Kidney epithelial cell (primary cell): ENCODE measurements around the gene EBLN1. TPM values are rescaled to one million over a fixed set of nuclear protein-coding genes. Genes with fewer than 3 reads are reported as not detected.

ENCODE experiments used
- DNase-seq: peaks from one replicate; pipeline ENCODE4 v3.0.0-alpha.2; 2010; ENCODE audit warnings: low read depth
- H3K27me3 ChIP-seq: 2 replicates; pipeline ENCODE4 v1.6.0; 2011; ENCODE audit warnings: low read length; ENCODE audit not compliant: control insufficient read depth, insufficient read depth
- H3K36me3 ChIP-seq: 2 replicates; pipeline ENCODE4 v1.5.1; 2011; ENCODE audit warnings: low read length; ENCODE audit not compliant: control insufficient read depth, insufficient read depth
- H3K4me3 ChIP-seq: 2 replicates; pipeline ENCODE4 v1.5.1; 2011; ENCODE audit warnings: low read depth, mild to moderate bottlenecking, control low read depth, low read length
- total RNA-seq: library from RNA; depleted of rRNA; stranded (reverse); fragments of >200 nt; gene quantifications from 2 replicates; pipeline ENCODE4 v1.2.3, GENCODE V29; 2015
- TF ChIP-seq, protein P1 (sequence below): IDR thresholded peaks from 2 replicates; pipeline ENCODE4 v1.5.1; 2011; ENCODE audit warnings: mild to moderate bottlenecking, moderate library complexity, low read length, control low read depth, inconsistent platforms; ENCODE audit not compliant: insufficient read depth, poor library complexity, severe bottlenecking

EBLN1 gene
- total RNA-seq, 1 donor from 2014 or later: not detected

DNA sequence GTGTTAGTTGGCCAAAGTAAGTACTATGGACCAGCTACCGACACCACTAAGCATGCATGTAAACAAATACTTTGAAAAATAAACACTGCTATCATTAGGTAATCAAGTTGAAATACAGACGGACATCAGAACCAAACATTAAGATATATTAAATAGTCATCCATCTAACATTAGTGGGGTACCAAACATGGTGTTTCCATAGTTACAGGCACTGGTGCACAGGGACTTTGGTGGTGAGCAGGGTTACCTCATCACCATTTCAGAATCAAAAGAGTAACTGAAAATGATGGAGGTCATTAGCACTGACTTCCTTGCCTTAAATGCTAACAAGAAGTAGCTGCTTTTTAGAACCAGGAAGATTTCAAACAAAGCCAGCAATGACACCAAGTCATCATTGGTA, 23.9 kb downstream of the EBLN1 start:
- TF ChIP-seq, protein P1, sequence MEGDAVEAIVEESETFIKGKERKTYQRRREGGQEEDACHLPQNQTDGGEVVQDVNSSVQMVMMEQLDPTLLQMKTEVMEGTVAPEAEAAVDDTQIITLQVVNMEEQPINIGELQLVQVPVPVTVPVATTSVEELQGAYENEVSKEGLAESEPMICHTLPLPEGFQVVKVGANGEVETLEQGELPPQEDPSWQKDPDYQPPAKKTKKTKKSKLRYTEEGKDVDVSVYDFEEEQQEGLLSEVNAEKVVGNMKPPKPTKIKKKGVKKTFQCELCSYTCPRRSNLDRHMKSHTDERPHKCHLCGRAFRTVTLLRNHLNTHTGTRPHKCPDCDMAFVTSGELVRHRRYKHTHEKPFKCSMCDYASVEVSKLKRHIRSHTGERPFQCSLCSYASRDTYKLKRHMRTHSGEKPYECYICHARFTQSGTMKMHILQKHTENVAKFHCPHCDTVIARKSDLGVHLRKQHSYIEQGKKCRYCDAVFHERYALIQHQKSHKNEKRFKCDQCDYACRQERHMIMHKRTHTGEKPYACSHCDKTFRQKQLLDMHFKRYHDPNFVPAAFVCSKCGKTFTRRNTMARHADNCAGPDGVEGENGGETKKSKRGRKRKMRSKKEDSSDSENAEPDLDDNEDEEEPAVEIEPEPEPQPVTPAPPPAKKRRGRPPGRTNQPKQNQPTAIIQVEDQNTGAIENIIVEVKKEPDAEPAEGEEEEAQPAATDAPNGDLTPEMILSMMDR: no peak
- Histone ChIP-seq H3K27me3 (no peaks in the 10 kb centered on the region), H3K4me3 (no peak overlapping the region), H3K36me3 (no peaks in the 10 kb centered on the region)
- no peak for DNase-seq

DNA sequence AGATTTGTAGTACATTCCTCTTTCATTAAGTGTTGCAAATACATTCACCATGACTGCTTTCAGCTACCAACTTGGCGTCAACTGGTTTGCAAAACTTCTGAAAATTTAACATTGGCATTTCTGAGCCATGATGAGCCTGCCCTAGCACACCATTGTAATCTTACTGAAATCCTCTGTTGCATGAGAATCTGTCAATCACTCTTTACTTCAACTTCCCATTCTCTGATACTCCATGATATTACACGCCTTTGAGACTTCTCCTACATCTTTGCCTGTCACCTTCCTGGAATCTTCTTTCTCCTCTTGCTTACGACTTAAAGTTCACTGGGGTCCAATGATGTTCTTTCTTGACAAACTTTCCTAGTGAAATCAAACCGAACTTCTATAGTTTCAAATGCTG, 32.2 kb downstream of the EBLN1 start:
- H3K4me3 ChIP-seq: no peak overlapping the region
- no peaks in the 10 kb centered on the region for H3K36me3 ChIP-seq
- no peak for DNase-seq
- TF ChIP-seq, protein P1: no peak
- H3K27me3 ChIP-seq: no peaks in the 10 kb centered on the region

- Histone ChIP-seq H3K27me3 (no peaks in the 10 kb centered on the region), H3K36me3 (no peaks in the 10 kb centered on the region), H3K4me3 (no peak overlapping the region)
- DNase-seq: no peak
- TF ChIP-seq, protein P1: no peak
These were observed 33.9 kb downstream of the EBLN1 start for GRCh38 chr10:22183771-22184461.

- no peak for DNase-seq
- Histone ChIP-seq H3K4me3 (no peak overlapping the region), H3K36me3 (no peaks in the 10 kb centered on the region), H3K27me3 (no peaks in the 10 kb centered on the region)
- TF ChIP-seq, protein P1: no peak
These were observed 37.1 kb downstream of the EBLN1 start for GRCh38 chr10:22180724-22181123.

DNA sequence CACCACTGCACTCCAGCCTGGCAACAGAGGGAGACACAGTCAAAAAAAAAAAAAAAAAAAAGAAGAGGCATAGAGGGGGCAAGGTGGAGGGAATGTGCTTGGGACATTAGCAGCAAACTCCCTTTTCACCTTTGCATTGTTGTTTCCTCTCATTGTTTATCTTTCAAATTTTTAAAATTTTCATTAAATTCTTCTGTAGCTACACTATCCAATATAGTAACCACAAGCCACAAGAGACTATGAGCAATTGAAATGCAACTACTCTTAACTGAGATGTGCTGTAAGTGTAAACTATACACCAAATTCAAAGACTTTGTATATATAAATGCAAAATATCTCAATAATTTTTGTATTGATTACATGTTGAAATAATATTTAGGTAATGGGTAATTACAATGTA, 43.4 kb downstream of the EBLN1 start:
- TF ChIP-seq, protein P1: no peak
- DNase-seq: no peak
- no peaks in the 10 kb centered on the region for H3K36me3 ChIP-seq

GRCh38 chr10:22171131-22171530, 46.7 kb downstream of the EBLN1 start:
- TF ChIP-seq, protein P1: no peak
- no peaks in the 10 kb centered on the region for H3K36me3 ChIP-seq
- DNase-seq: no peak
- H3K27me3 ChIP-seq: no peaks in the 10 kb centered on the region
- no peak overlapping the region for H3K4me3 ChIP-seq

More for the DNA sequence above, 43.4 kb downstream of the EBLN1 start:
- no peaks in the 10 kb centered on the region for H3K27me3 ChIP-seq
- H3K4me3 ChIP-seq: no peak overlapping the region
